GM19239 (cell line): Measurements from ENCODE around the gene CCDC150.
"Not testable (repeated sequence)": the region's sequence is repeated elsewhere in the genome, so short reads cannot be mapped to it uniquely, and the experiment has no call there.

Experiments used
- DNase-seq: peaks from one replicate; pipeline ENCODE4 v3.0.0; 2011; ENCODE audit warnings: low spot score; ENCODE audit not compliant: insufficient read length
- FAIRE-seq: peaks from 2 replicates; lab custom pipeline; 2011; peaks lifted over from hg19 to GRCh38; lab: Jason Lieb, UNC

The CCDC150 gene

GRCh38 chr2:196630531-196630930, 9.0 kb upstream of the CCDC150 start:
- FAIRE-seq (no peak), DNase-seq (no peak)

GRCh38 chr2:196635156-196635555, 4.4 kb upstream of the CCDC150 start:
- DNase-seq = no peak
- no peak for FAIRE-seq

GRCh38 chr2:196638765-196639164, 750 bp upstream of the CCDC150 start:
- DNase-seq = no peak
- no peak for FAIRE-seq

GRCh38 chr2:196640031-196640548, 575 bp downstream of the CCDC150 start:
- DNase-seq (no peak), FAIRE-seq (peak; percentile 66)

GRCh38 chr2:196649202-196649601, 9.7 kb downstream of the CCDC150 start:
- DNase-seq = no peak
- FAIRE-seq = no peak

GRCh38 chr2:196651387-196652094, 12.0 kb downstream of the CCDC150 start:
- DNase-seq (no peak), FAIRE-seq (no peak)

GRCh38 chr2:196652869-196653268, 13.4 kb downstream of the CCDC150 start:
- DNase-seq (no peak), FAIRE-seq (no peak)

GRCh38 chr2:196653843-196654242, 14.3 kb downstream of the CCDC150 start:
- no peak for FAIRE-seq
- no peak for DNase-seq

GRCh38 chr2:196655761-196656160, 16.2 kb downstream of the CCDC150 start:
- DNase-seq = no peak
- FAIRE-seq = no peak

GRCh38 chr2:196657333-196657732, 17.8 kb downstream of the CCDC150 start:
- DNase-seq (no peak), FAIRE-seq (peak; percentile 70)

GRCh38 chr2:196659844-196660243, 20.3 kb downstream of the CCDC150 start:
- no peak for DNase-seq
- FAIRE-seq = no peak

- no peak for DNase-seq
- no peak for FAIRE-seq
Observed at GRCh38 chr2:196660244-196660643, 20.7 kb downstream of the CCDC150 start.

- no peak for FAIRE-seq
- DNase-seq = no peak
Observed at GRCh38 chr2:196670342-196670741, 30.8 kb downstream of the CCDC150 start.

- FAIRE-seq (no peak), DNase-seq (no peak)
Observed at GRCh38 chr2:196675963-196676362, 36.4 kb downstream of the CCDC150 start.

- DNase-seq (no peak), FAIRE-seq (no peak)
Observed at GRCh38 chr2:196677404-196677803, 37.9 kb downstream of the CCDC150 start.

- no peak for FAIRE-seq
- no peak for DNase-seq
Observed at GRCh38 chr2:196679368-196679767, 39.9 kb downstream of the CCDC150 start.

- FAIRE-seq (no peak), DNase-seq (no peak)
Observed at GRCh38 chr2:196681510-196681909, 42.0 kb downstream of the CCDC150 start.

GRCh38 chr2:196685792-196686191, 46.3 kb downstream of the CCDC150 start:
- DNase-seq (no peak), FAIRE-seq (no peak)

GRCh38 chr2:196686737-196687136, 47.2 kb downstream of the CCDC150 start:
- FAIRE-seq, DNase-seq: not testable (repeated sequence)

- FAIRE-seq (no peak), DNase-seq (no peak)
Observed at GRCh38 chr2:196696423-196697079, 57.0 kb downstream of the CCDC150 start.

GRCh38 chr2:196697825-196698224, 58.3 kb downstream of the CCDC150 start:
- FAIRE-seq (no peak), DNase-seq (no peak)

- DNase-seq (no peak), FAIRE-seq (no peak)
Observed at GRCh38 chr2:196702641-196703040, 63.1 kb downstream of the CCDC150 start.
